Measurements from ENCODE around the gene LUZP1. TPM values are rescaled to one million over a fixed set of nuclear protein-coding genes. Genes with fewer than 3 reads are reported as not detected.

The LUZP1 gene
- total and polyA plus RNA-seq, 2 donors (not counting 3 experiments of a cell fraction or from before 2014, with no cell fraction given), result 26.3 to 82.4 TPM

DNA sequence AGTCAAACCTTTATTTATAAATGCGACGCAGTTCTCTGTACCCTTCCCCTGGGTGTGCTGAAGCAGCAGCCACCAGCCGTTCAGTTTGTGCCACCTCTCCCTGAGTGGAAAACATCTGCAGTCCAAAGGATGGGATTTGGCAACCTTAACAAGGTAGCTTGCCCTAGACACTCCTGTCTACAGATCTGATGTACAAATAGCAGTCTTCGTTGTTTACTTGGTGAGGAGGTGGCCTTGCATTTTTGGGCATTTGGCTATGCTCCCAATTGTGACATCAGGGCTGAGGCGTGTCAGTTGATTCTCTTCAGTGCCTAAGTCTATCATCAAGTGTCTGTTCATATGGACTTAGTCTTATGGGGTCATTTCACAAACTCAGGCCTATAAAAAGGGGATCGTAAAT, 89.6 kb downstream of the LUZP1 start:
- no peak overlapping the region for H3K4me3 ChIP-seq (replicated peaks in 1 of 3; ENCODE audit: insufficient read depth in 1 of 3, low read depth in 1 of 3, low read length in 3 of 3)
- H3K27ac ChIP-seq (ENCODE audit: insufficient read depth, low read depth, low read length), result no peak overlapping the region
- FAIRE-seq, result no peak
- TF ChIP-seq FOS (IDR thresholded peaks at IDR 0.05; ENCODE audit: borderline replicate concordance, insufficient read depth, low read length), result no peak
- TF ChIP-seq POLR2A (IDR thresholded peaks at IDR 0.05; ENCODE audit: low read depth, low read length), result no peak
- no peak for TF ChIP-seq POLR2AphosphoS5 (IDR thresholded peaks at IDR 0.05; ENCODE audit: insufficient read depth, low read depth, low read length)
- no peak for TF ChIP-seq EZH2 (IDR thresholded peaks at IDR 0.05; ENCODE audit: borderline replicate concordance, low read depth, low read length, severe bottlenecking)
- TF ChIP-seq CTCF (IDR thresholded peaks at IDR 0.05; ENCODE audit: extremely low read depth in 1 of 2, insufficient read depth in 1 of 2, low read depth in 1 of 2, low read length in 2 of 2), result no peak
- no peak for TF ChIP-seq MYC (IDR thresholded peaks at IDR 0.05; ENCODE audit: low read depth, low read length)
- TF ChIP-seq MAX (IDR thresholded peaks at IDR 0.05; ENCODE audit: insufficient read depth, insufficient read length), result no peak
- no peak for TF ChIP-seq GATA2 (IDR thresholded peaks at IDR 0.05; ENCODE audit: insufficient read depth, insufficient read length, low read depth, low read length)
- no peak for DNase-seq (ENCODE audit: low read depth, low spot score)
- BruUV-seq (replicated peaks), result no TSS peak
- H3K4me2 ChIP-seq (ENCODE audit: insufficient read depth, low read length), result no peak overlapping the region
- no peaks in the 10 kb centered on the region for H3K79me2 ChIP-seq (ENCODE audit: control insufficient read depth, insufficient read depth, low read length)
- no peaks in the 10 kb centered on the region for H4K20me1 ChIP-seq (replicated peaks; ENCODE audit: control insufficient read depth, extremely low read depth, insufficient read depth, low read length)
- ChIA-PET POLR2A (no interaction called here), CTCF (interaction anchor here (5.7 kb wide), 1 partner anchor 106 kb away, joined by 36 read pairs; no protein-coding TSS in a partner anchor)
- no peaks in the 10 kb centered on the region for H3K9me3 ChIP-seq (replicated peaks; ENCODE audit: control insufficient read depth, insufficient read depth, low read length)
- peaks cover 10% of the 10 kb centered on the region for H3K4me1 ChIP-seq (ENCODE audit: control insufficient read depth, extremely low read depth, insufficient read depth, low read length)
- no peaks in the 10 kb centered on the region for H3K9me1 ChIP-seq (replicated peaks; ENCODE audit: control insufficient read depth, extremely low read depth, insufficient read depth, low read length)
- dilution Hi-C loops (cut with MboI; ENCODE audit: extremely low pct_ligation_motif_present, low sequenced_read_pairs), result no loop called here
- no peak overlapping the region for H2AFZ ChIP-seq (ENCODE audit: low read depth, low read length)
- H3K27me3 ChIP-seq (ENCODE audit: control insufficient read depth in 2 of 2, insufficient read depth in 2 of 2, low read length in 2 of 2), result no peaks in the 10 kb centered on the region
- peaks cover 33 to 34% of the 10 kb centered on the region in 2 experiments for H3K36me3 ChIP-seq (ENCODE audit: control insufficient read depth in 2 of 2, extremely low read depth in 1 of 2, insufficient read depth in 2 of 2, low read length in 2 of 2)
- H3K9ac ChIP-seq (replicated peaks; ENCODE audit: extremely low read depth, insufficient read depth, low read length), result no peak overlapping the region
- intact Hi-C loops (cut with micrococcal nuclease), result no loop called here
